ENCODE results near the gene PGAP3.

The PGAP3 gene

DNA sequence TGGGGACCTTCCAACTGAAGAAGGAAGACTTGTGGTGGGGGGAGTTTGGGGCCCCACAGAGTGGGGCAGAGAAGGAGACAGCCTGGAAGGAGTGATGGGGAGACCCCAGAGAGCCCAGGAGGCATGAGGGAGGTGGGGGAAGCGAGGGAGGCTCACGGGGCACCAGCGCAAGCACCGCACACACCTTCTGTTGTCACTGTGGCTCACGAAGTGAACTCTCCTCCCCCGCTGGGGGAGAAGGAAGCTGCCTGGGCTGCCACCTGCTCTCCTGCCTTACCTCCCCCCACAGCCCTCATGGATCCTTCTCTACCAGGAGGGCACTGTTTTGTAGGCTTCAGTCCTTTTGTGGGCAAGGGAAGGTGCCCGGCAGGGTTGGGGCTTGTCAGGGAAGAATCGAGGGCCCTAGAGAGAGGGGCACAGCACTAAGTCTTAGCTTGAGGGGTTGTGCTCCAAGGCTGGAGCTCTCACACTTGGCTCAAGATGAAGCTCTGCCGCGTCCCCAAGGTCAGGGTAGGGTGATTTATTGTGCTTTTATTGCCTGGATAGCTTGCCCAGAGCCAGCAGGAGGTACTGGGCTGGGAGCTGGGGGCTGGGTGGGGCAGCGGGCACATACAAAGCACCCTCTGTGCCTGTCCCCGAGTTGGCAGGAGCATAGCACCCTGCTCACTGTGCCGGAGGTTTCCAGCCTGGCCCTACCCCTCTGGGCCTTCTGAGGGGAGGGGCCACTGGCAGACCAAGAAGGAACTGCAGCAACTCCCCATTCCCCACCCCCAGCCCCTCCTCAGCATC is 55.5 kb downstream of the PGAP3 start:
- peaks cover 2% of the 10 kb centered on the region for H3K79me2 ChIP-seq (ENCODE audit: insufficient read depth, low read length)
- TF ChIP-seq EZH2phosphoT487 (IDR thresholded peaks at IDR 0.05; ENCODE audit: borderline replicate concordance) = no peak
- TF ChIP-seq, protein P1, sequence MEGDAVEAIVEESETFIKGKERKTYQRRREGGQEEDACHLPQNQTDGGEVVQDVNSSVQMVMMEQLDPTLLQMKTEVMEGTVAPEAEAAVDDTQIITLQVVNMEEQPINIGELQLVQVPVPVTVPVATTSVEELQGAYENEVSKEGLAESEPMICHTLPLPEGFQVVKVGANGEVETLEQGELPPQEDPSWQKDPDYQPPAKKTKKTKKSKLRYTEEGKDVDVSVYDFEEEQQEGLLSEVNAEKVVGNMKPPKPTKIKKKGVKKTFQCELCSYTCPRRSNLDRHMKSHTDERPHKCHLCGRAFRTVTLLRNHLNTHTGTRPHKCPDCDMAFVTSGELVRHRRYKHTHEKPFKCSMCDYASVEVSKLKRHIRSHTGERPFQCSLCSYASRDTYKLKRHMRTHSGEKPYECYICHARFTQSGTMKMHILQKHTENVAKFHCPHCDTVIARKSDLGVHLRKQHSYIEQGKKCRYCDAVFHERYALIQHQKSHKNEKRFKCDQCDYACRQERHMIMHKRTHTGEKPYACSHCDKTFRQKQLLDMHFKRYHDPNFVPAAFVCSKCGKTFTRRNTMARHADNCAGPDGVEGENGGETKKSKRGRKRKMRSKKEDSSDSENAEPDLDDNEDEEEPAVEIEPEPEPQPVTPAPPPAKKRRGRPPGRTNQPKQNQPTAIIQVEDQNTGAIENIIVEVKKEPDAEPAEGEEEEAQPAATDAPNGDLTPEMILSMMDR (conservative IDR thresholded peaks at IDR 0.05; ENCODE audit: low read length) = no peak
- H2AFZ ChIP-seq (ENCODE audit: low read length) = no peak overlapping the region
- H3K9me3 ChIP-seq (ENCODE audit: insufficient read depth, low read depth, low read length) = no peaks in the 10 kb centered on the region
- peaks cover 23% of the 10 kb centered on the region for H3K4me1 ChIP-seq (ENCODE audit: insufficient read depth, low read length, poor library complexity, severe bottlenecking)
- H3K4me2 ChIP-seq (ENCODE audit: low read depth, low read length, poor library complexity, severe bottlenecking) = no peak overlapping the region
- no peaks in the 10 kb centered on the region for H3K27me3 ChIP-seq (ENCODE audit: insufficient read depth, low read length, poor library complexity, severe bottlenecking)
- H4K20me1 ChIP-seq (ENCODE audit: insufficient read depth, low read length, poor library complexity, severe bottlenecking) = no peaks in the 10 kb centered on the region
- H3K4me3 ChIP-seq (ENCODE audit: low read length, poor library complexity, severe bottlenecking) = no peak overlapping the region
- no peak overlapping the region for H3K9ac ChIP-seq (ENCODE audit: low read depth, low read length, poor library complexity, severe bottlenecking)
- H3F3A ChIP-seq (ENCODE audit: low read depth) = no peaks in the 10 kb centered on the region
- H3K9me2 ChIP-seq (replicated peaks; ENCODE audit: low read depth, low read length) = no peaks in the 10 kb centered on the region
- H3K36me3 ChIP-seq (ENCODE audit: insufficient read depth, low read length) = no peaks in the 10 kb centered on the region

DNA sequence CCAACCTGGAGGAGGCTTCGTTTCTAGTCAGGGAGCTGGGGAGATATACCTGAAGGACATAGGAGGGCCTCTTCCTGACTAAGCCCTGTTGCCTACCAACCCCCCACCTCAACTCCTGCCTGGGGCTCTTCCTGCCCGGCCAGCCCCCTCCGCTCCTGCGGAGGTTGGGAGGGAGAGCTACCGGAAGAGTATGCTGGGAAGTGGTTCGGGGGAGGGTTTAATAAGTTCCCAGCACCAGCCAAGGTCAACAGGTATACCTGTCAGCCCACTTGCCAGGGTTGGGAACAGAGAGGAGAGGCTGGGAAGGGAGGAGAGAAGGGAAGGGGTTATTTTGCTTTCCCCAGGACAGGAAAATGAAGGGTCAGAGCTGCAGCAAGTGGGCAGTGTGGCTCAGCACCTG is 56.5 kb downstream of the PGAP3 start:
- H3K79me2 ChIP-seq (ENCODE audit: insufficient read depth, low read length) = no peaks in the 10 kb centered on the region
- no peak overlapping the region for H3K4me3 ChIP-seq (ENCODE audit: low read length, poor library complexity, severe bottlenecking)
- TF ChIP-seq, protein P1 (conservative IDR thresholded peaks at IDR 0.05; ENCODE audit: low read length) = no peak
- no peak for TF ChIP-seq EZH2phosphoT487 (IDR thresholded peaks at IDR 0.05; ENCODE audit: borderline replicate concordance)
- no peaks in the 10 kb centered on the region for H4K20me1 ChIP-seq (ENCODE audit: insufficient read depth, low read length, poor library complexity, severe bottlenecking)
- no peak overlapping the region for H2AFZ ChIP-seq (ENCODE audit: low read length)
- no peaks in the 10 kb centered on the region for H3K9me2 ChIP-seq (replicated peaks; ENCODE audit: low read depth, low read length)
- H3K4me2 ChIP-seq (ENCODE audit: low read depth, low read length, poor library complexity, severe bottlenecking) = no peak overlapping the region
- H3F3A ChIP-seq (ENCODE audit: low read depth) = no peaks in the 10 kb centered on the region
- no peaks in the 10 kb centered on the region for H3K36me3 ChIP-seq (ENCODE audit: insufficient read depth, low read length)
- no peak overlapping the region for H3K9ac ChIP-seq (ENCODE audit: low read depth, low read length, poor library complexity, severe bottlenecking)
- peaks cover 19% of the 10 kb centered on the region for H3K4me1 ChIP-seq (ENCODE audit: insufficient read depth, low read length, poor library complexity, severe bottlenecking)
- H3K9me3 ChIP-seq (ENCODE audit: insufficient read depth, low read depth, low read length) = no peaks in the 10 kb centered on the region
- H3K27me3 ChIP-seq (ENCODE audit: insufficient read depth, low read length, poor library complexity, severe bottlenecking) = no peaks in the 10 kb centered on the region

DNA sequence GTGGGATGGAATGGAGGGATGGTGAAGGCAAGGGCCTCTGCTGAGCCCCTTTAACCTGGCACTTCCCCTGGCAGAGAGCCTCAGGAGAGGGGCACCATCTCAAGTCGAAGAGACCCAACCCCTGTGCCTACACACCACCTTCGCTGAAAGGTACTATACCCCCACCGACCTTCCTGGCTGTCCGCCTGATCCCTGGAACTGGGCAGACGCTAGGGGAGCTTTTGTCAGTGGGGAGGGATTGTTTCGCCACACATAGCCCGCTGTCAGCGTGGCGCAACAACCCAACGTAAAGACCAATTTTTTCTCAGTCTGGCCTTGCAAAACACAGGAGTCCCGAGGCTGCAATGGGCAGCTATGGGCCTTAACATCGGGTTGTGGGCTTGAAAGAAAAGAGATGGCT is 58.0 kb downstream of the PGAP3 start:
- H3K9ac ChIP-seq (ENCODE audit: low read depth, low read length, poor library complexity, severe bottlenecking) = no peak overlapping the region
- H3K27me3 ChIP-seq (ENCODE audit: insufficient read depth, low read length, poor library complexity, severe bottlenecking) = no peaks in the 10 kb centered on the region
- H3K9me2 ChIP-seq (replicated peaks; ENCODE audit: low read depth, low read length) = no peaks in the 10 kb centered on the region
- H3K36me3 ChIP-seq (ENCODE audit: insufficient read depth, low read length) = no peaks in the 10 kb centered on the region
- TF ChIP-seq, protein P1 (conservative IDR thresholded peaks at IDR 0.05; ENCODE audit: low read length) = no peak
- H3K4me1 ChIP-seq (ENCODE audit: insufficient read depth, low read length, poor library complexity, severe bottlenecking) = peaks cover 8% of the 10 kb centered on the region
- H3F3A ChIP-seq (ENCODE audit: low read depth) = no peaks in the 10 kb centered on the region
- H3K4me2 ChIP-seq (ENCODE audit: low read depth, low read length, poor library complexity, severe bottlenecking) = no peak overlapping the region
- no peaks in the 10 kb centered on the region for H3K9me3 ChIP-seq (ENCODE audit: insufficient read depth, low read depth, low read length)
- no peak overlapping the region for H3K4me3 ChIP-seq (ENCODE audit: low read length, poor library complexity, severe bottlenecking)
- no peak overlapping the region for H2AFZ ChIP-seq (ENCODE audit: low read length)
- no peaks in the 10 kb centered on the region for H4K20me1 ChIP-seq (ENCODE audit: insufficient read depth, low read length, poor library complexity, severe bottlenecking)
- no peaks in the 10 kb centered on the region for H3K79me2 ChIP-seq (ENCODE audit: insufficient read depth, low read length)

All from Loucy (cell line).